HFF-Myc (cell line): ENCODE measurements around the gene PTBP3.
"Not testable (repeated sequence)": the region's sequence is repeated elsewhere in the genome, so short reads cannot be mapped to it uniquely, and the experiment has no call there.

Source experiments
- DNase-seq: peaks from one replicate; pipeline ENCODE4 v3.0.0-alpha.2; 2011; ENCODE audit warnings: low read depth; ENCODE audit errors: extremely low read depth
- H3K4me3 ChIP-seq: replicated peaks from 2 replicates; pipeline ENCODE4 v1.5.1; 2011; ENCODE audit warnings: low read depth, mild to moderate bottlenecking, control low read depth, low read length
- TF ChIP-seq, protein P1 (sequence below): IDR thresholded peaks from 2 replicates; pipeline ENCODE4 v1.5.1; 2012; ENCODE audit warnings: mild to moderate bottlenecking, low read depth, low read length, control low read depth; ENCODE audit errors: missing control alignments

Gene PTBP3

DNA sequence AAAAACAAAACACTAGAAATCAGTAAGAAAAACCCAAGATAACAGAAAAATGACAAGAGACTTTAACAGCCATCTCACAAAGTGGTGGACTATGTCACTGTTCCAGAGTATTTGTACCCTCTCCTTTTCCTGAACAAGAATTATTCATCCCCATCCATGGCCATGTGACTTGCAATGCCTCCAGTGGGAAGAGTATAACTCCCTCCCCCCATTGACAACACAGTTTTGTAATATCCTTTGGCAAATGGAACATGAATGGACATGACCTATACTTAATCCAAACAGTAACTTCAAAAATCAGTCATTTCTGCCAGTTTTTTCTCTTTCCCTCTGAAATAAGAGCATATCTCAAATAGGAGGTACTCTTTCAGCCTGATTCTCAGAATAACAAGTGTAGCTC is 33.9 kb downstream of the PTBP3 start:
- peak; percentile 19 for DNase-seq
- TF ChIP-seq, protein P1, sequence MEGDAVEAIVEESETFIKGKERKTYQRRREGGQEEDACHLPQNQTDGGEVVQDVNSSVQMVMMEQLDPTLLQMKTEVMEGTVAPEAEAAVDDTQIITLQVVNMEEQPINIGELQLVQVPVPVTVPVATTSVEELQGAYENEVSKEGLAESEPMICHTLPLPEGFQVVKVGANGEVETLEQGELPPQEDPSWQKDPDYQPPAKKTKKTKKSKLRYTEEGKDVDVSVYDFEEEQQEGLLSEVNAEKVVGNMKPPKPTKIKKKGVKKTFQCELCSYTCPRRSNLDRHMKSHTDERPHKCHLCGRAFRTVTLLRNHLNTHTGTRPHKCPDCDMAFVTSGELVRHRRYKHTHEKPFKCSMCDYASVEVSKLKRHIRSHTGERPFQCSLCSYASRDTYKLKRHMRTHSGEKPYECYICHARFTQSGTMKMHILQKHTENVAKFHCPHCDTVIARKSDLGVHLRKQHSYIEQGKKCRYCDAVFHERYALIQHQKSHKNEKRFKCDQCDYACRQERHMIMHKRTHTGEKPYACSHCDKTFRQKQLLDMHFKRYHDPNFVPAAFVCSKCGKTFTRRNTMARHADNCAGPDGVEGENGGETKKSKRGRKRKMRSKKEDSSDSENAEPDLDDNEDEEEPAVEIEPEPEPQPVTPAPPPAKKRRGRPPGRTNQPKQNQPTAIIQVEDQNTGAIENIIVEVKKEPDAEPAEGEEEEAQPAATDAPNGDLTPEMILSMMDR, result no peak
- H3K4me3 ChIP-seq, result no peak overlapping the region

DNA sequence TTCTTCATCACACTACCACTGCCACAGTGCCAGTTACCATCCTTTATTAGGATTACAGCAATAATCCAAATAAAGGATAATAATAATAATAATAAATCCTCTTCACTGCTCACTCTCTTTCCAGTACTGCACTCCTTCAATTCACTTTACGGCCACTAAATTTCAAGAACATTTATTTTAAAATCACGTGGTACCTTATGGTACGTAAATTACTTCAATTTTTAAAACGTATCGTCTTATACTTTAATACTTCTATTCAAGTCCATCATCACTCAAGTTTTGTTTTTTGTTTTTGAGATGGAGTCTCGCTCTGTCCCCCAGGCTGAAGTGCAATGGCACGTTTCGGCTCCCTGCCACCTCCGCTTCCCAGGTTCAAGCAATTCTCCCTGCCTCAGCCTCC is 36.5 kb downstream of the PTBP3 start:
- TF ChIP-seq, protein P1, result no peak
- DNase-seq, result no peak
- no peak overlapping the region for H3K4me3 ChIP-seq

DNA sequence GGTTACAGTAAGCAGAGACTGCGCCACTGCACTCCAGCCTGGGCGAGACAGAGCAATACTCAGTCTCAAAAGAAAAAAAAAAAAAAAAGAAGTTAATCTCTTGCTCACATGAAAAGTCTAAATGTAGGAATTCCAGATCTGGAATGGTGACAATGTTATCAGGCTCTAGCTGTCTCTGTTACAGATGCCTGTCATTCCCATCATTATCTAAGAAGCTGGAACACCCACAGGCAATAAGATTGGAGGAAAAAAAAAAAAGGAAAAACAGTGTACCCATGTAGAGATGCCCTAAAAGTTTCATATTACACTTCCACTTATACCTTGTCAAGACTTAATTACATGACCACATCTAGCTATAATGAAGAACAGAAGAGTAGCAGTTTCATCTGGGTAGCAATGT is 38.2 kb downstream of the PTBP3 start:
- DNase-seq, result no peak
- TF ChIP-seq, protein P1, result no peak

DNA sequence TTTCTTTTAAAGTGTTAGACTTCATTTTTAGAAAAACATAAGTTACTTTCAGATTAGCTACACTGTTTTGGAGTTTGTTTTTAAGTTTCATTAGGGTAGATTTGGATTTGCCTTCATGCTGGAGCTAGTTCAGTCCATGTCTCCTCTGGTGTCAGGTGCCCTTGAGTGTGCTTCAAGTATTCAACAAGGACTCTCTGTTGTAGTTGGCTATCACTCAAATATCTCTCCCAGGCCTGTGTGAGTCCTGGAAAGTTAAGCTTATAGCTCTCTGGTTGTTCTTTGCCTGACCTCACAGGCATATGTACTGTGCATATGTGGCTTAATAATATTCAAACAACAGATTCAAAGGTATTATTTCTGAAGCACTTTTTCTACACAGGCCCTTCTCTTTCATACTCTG is 45.4 kb downstream of the PTBP3 start:
- DNase-seq, result no peak
- TF ChIP-seq, protein P1, result no peak
- H3K4me3 ChIP-seq, result no peak overlapping the region

More for the DNA sequence above, 38.2 kb downstream of the PTBP3 start:
- H3K4me3 ChIP-seq, result no peak overlapping the region

DNA sequence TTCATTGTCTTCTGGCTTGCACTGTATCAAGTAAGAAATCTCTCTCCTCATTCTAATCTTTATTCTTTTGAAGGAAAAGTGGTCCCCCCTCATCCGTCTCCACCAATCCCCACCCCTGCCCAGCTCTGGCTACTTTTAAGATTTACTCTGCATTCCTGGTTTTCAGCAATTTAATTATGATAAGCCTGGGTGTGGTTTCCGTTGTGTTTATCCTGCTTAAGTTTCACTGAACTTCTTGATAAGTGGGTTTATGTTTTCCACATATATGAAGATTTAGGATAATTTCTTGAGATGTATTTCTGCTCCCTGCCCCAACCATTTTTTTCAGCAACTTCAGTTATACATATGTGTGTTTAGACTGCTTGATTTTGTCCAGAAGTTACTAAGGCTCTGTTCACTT is 46.5 kb downstream of the PTBP3 start:
- TF ChIP-seq, protein P1, result no peak
- DNase-seq, result no peak

DNA sequence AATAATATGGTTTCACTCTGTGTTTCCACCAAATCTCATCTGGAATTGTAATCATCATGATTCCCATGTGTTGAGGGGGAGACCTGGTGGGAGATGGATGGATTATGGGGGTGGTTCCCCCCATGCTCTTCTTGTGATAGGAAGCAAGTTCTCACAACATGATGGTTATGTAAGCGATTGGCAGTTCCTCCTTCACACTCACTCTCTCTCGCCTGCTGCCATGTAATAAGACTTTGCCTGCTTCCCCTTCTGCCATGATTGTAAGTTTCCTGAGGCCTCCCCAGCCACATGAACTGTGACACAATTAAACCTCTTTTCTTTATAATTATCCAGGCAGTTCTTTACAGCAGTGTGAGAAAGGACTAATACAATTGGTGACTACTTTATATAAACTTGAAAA is 48.4 kb downstream of the PTBP3 start:
- DNase-seq, result no peak
- TF ChIP-seq, protein P1, result no peak
- H3K4me3 ChIP-seq, result no peak overlapping the region

More for the DNA sequence above, 46.5 kb downstream of the PTBP3 start:
- H3K4me3 ChIP-seq, result no peak overlapping the region

DNA sequence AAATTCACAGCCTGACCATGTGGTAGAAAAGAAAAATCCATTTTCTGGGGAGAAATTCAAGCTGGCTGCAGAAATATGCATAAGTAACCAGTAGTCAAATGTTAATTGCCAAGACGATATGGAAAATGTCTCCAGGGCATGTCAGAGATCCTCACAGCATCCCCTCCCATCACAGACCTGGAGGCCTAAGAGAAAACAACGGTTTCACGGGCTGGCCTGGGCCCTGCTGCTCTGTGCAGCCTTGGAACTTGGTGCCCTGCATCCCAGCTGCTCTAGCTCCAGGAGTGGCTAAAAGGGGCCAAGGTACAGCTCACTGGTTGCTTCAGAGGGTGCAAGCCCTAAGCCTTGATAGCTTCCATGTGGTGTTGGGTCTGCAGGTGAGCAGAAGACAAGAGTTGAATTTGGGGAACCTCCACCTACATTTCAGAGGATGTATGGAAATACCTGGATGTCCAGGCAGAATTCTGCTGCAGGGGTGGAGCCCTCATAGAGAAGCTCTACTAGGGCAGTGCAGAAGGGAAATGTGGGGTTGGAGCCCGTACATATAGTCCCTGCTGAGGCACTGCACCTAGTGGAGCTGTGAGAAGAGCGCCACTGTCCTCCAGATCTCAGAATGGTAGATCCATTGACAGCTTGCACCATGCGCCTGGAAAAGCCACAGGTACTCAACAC is 49.7 kb downstream of the PTBP3 start:
- no peak for DNase-seq
- TF ChIP-seq, protein P1, result no peak
- H3K4me3 ChIP-seq, result no peak overlapping the region

DNA sequence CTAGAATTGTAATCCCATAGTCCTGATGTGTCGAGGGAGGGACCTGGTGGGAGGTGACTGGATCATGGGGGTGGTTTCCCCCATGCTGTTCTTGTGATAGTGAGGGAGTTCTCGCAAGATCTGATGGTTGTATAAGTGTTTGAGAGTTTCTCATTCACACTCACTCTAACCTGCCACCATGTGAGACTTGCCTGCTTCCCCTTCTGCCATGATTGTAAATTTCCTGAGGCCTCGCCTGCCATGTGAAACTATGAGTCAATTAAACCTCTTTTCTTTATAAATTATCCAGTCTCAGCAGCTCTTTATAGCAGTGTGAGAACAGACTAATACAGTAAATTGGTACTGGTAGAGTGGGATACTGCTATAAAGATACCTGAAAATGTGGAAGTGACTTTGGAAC is 50.6 kb downstream of the PTBP3 start:
- not testable (repeated sequence) for DNase-seq, H3K4me3 ChIP-seq
